ENCODE data around the gene BHLHE40. TPM values are rescaled to one million over a fixed set of nuclear protein-coding genes. Genes with fewer than 3 reads are reported as not detected.
A peak's percentile ranks its signal among the peaks of the same experiment; 100 is the strongest.

BHLHE40 gene
- total RNA-seq, 4 donors from 2014 or later = 19.2 to 96.7 (median 45.3) TPM

- DNase-seq (no peak), ATAC-seq (no peak)
- TF ChIP-seq POLR2A (IDR thresholded peaks at IDR 0.05) (no peak), CTCF (IDR thresholded peaks at IDR 0.05 in 4 of 5, conservative IDR thresholded peaks at IDR 0.05 in 1 of 5) (no peak)
- intact Hi-C loops (cut with DNase I; ENCODE audit: low total_unique reads) = no loop called here
- no peak overlapping the region for H3K4me3 ChIP-seq
- H3K27ac ChIP-seq = peak overlapping the region; percentile 96 to 100 (median 99)
- H3K9me3 ChIP-seq = no peaks in the 10 kb centered on the region
- no peaks in the 10 kb centered on the region for H3K36me3 ChIP-seq
- no peaks in the 10 kb centered on the region for H3K27me3 ChIP-seq
- peaks cover 52 to 67% of the 10 kb centered on the region in 2 donors for H3K4me1 ChIP-seq
- in situ Hi-C loops (cut with MboI; ENCODE audit: low sequenced_read_pairs in 4 of 4) = loop anchor here in 1 of 4 donors (25.0 kb wide), 1 partner anchor 197 kb away; the partner anchor contains the start of gene EDEM1
Observed at GRCh38 chr3:4990069-4990468, 10.8 kb downstream of the BHLHE40 start.

- in situ Hi-C loops (cut with MboI; ENCODE audit: low sequenced_read_pairs in 4 of 4) (loop anchor here in 1 of 4 donors (25.0 kb wide), 1 partner anchor 195 kb away; the partner anchor contains the start of gene EDEM1), intact Hi-C loops (cut with DNase I; ENCODE audit: low total_unique reads) (no loop called here)
- ATAC-seq (no peak), DNase-seq (no peak)
- peaks cover 45 to 63% of the 10 kb centered on the region in 2 donors for H3K4me1 ChIP-seq
- peak overlapping the region; percentile 96 to 100 (median 99) for H3K27ac ChIP-seq
- H3K4me3 ChIP-seq = no peak overlapping the region
- H3K9me3 ChIP-seq = no peaks in the 10 kb centered on the region
- no peaks in the 10 kb centered on the region for H3K27me3 ChIP-seq
- no peaks in the 10 kb centered on the region for H3K36me3 ChIP-seq
- TF ChIP-seq CTCF (IDR thresholded peaks at IDR 0.05 in 4 of 5, conservative IDR thresholded peaks at IDR 0.05 in 1 of 5) = no peak
- TF ChIP-seq POLR2A (IDR thresholded peaks at IDR 0.05) = no peak
Observed at GRCh38 chr3:4992118-4992517, 12.9 kb downstream of the BHLHE40 start.

DNA sequence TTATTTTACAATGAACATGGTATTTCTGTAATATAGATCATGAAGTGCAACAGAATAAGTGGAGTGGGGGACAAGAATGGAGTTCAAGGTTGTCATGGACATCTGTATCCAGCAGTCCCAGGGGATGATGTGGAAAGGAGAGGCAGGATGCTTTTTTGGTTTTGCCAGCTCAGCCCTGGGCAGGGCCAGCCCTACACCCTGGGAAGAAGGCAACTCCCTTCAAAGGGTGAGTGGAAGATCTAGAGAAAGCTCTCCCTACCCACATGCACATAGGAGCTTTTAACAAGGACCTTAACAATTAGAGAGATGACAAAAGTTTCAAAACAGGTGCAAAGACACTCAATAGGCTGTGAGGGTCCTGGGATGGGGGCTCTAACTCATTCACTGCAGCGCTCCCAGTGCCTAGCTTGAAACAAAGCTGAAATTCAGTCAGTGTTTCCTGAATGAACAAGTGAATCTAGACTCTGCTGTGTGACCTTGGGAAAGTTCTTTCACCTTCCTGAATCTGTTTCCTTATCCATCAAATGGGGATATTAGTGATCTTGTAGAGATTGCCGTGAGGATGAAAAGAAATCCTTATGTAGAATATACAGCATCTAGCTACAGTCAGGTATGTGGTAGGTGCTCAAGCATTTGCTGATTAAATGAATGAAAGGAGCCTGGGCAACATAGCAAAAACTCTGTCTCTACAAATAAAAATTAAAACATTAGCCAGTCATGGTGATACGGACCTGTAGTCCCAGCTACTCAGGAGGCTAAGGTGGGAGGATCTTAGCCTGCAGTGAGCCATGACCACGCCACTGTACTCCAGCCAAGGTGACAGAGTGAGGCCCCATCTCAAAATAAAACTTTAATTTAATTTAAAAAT lies 14.3 kb downstream of the BHLHE40 start:
- no peak overlapping the region for H3K4me3 ChIP-seq
- H3K36me3 ChIP-seq = no peaks in the 10 kb centered on the region
- ATAC-seq (no peak), DNase-seq (peak in 1 of 2 donors; percentile 50)
- H3K27me3 ChIP-seq = no peaks in the 10 kb centered on the region
- H3K9me3 ChIP-seq = no peaks in the 10 kb centered on the region
- peaks cover 31 to 50% of the 10 kb centered on the region in 2 donors for H3K4me1 ChIP-seq
- TF ChIP-seq POLR2A (IDR thresholded peaks at IDR 0.05) = peak in 1 of 2 donors; percentile 15
- TF ChIP-seq CTCF (IDR thresholded peaks at IDR 0.05 in 4 of 5, conservative IDR thresholded peaks at IDR 0.05 in 1 of 5) = no peak
- H3K27ac ChIP-seq = peak overlapping the region; percentile 96 to 100 (median 99)
- in situ Hi-C loops (cut with MboI; ENCODE audit: low sequenced_read_pairs in 4 of 4) = loop anchor here in 1 of 4 donors (25.0 kb wide), 1 partner anchor 194 kb away; the partner anchor contains the start of gene EDEM1
- intact Hi-C loops (cut with DNase I; ENCODE audit: low total_unique reads) = no loop called here

GRCh38 chr3:4994144-4994730 lies 15.0 kb downstream of the BHLHE40 start:
- in situ Hi-C loops (cut with MboI; ENCODE audit: low sequenced_read_pairs in 4 of 4) = loop anchor here in 1 of 4 donors (25.0 kb wide), 1 partner anchor 193 kb away; the partner anchor contains the start of gene EDEM1
- peak; percentile 21 to 24 for ATAC-seq

More at GRCh38 chr3:4994144-4994730, 15.0 kb downstream of the BHLHE40 start:
- intact Hi-C loops (cut with DNase I; ENCODE audit: low total_unique reads) = no loop called here
- Histone ChIP-seq H3K4me3 (no peak overlapping the region), H3K27me3 (no peaks in the 10 kb centered on the region), H3K4me1 (peaks cover 25 to 43% of the 10 kb centered on the region in 2 donors), H3K36me3 (no peaks in the 10 kb centered on the region), H3K9me3 (no peaks in the 10 kb centered on the region), H3K27ac (peak overlapping the region; percentile 96 to 100 (median 99))
- no peak for DNase-seq
- TF ChIP-seq POLR2A (IDR thresholded peaks at IDR 0.05) (no peak), CTCF (IDR thresholded peaks at IDR 0.05 in 4 of 5, conservative IDR thresholded peaks at IDR 0.05 in 1 of 5) (no peak)
